Esophagus (tissue), 2 donors: ENCODE results near the gene KRT37. TPM values are rescaled to one million over a fixed set of nuclear protein-coding genes. Genes with fewer than 3 reads are reported as not detected.
A peak's percentile ranks its signal among the peaks of the same experiment; 100 is the strongest.

ENCODE experiments used
- H3K27ac ChIP-seq, 2 donors: one replicate each; pipeline ENCODE4 v1.5.1; 2013; ENCODE audit warnings: low read depth in 2 of 2, mild to moderate bottlenecking in 2 of 2, inconsistent platforms in 1 of 2, low read length in 1 of 2, moderate library complexity in 1 of 2
- H3K27me3 ChIP-seq, 2 donors: one replicate each; pipeline ENCODE4 v1.6.1; 2013; ENCODE audit warnings: low read length in 2 of 2, control low read depth in 1 of 2, mild to moderate bottlenecking in 1 of 2; ENCODE audit not compliant: insufficient read depth in 2 of 2, control insufficient read depth in 1 of 2
- H3K36me3 ChIP-seq, 2 donors: one replicate each; pipeline ENCODE4 v1.6.1; 2013; ENCODE audit warnings: low read length in 1 of 2; ENCODE audit not compliant: control insufficient read depth in 2 of 2, insufficient read depth in 2 of 2
- H3K4me1 ChIP-seq, 2 donors: one replicate each; pipeline ENCODE4 v1.6.1; 2013; ENCODE audit warnings: low read length in 1 of 2; ENCODE audit not compliant: control insufficient read depth in 2 of 2, insufficient read depth in 2 of 2
- H3K4me3 ChIP-seq, 2 donors: one replicate each; pipeline ENCODE4 v1.5.1; 2013; ENCODE audit warnings: low read length in 2 of 2, mild to moderate bottlenecking in 2 of 2, low read depth in 1 of 2, moderate library complexity in 1 of 2
- H3K9me3 ChIP-seq, 2 donors: one replicate each; pipeline ENCODE4 v1.6.1; 2013; ENCODE audit warnings: mild to moderate bottlenecking in 2 of 2, low read depth in 1 of 2, low read length in 1 of 2, moderate library complexity in 1 of 2; ENCODE audit not compliant: control insufficient read depth in 2 of 2, insufficient read depth in 1 of 2
- WGBS, 2 donors: extraction: QIAGEN DNeasy Blood & Tissue Kit; methylation state at CpG; one replicate each; pipeline ENCODE4 v1.1.7; 2013; 5-methylcytosine and 5-hydroxymethylcytosine counted together
- polyA plus RNA-seq, 2 donors: library from polyadenylated mRNA; stranded (reverse); fragments of 200-250 nt; gene quantifications; one replicate each; pipeline ENCODE4 v1.2.3, GENCODE V29; 2013
- donor health status: healthy with polysubstance abuse.
- donor health status: Bipolar disorder and iron deficiency.

KRT37 gene
- not detected for polyA plus RNA-seq

DNA sequence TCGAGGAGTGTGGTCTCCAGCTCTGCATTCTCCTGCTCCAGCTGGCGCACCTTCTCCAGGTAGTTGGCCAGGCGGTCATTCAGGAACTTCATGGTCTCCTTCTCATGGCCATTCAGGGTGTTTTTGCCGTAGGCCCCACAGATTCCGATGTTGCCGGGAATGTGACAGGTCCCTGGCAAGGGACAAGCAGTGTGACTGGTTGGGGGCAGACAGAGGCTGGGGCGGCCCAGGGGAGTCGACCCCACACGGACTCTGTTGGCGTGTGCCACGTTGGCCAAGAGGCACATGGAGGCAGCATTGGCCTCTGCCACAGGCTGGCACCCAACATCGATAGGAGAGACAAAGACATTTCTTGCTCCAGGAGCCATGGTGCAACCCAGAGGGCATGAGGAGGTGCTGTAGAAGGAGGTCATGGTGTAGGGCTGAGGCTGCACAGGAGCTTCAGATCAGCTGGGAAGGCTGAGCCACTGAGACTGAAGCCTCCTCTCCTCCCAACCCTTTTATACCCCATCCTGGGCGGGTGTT, at the start of gene KRT37:
Gene KRT37 (minus strand): TSS at position 475 of the 525 bp plus-strand sequence. CDS start 62 bp downstream, at position 413.
- Histone ChIP-seq H3K4me1 (peaks cover 0 to 12% of the 10 kb centered on the region in 2 donors), H3K9me3 (no peaks in the 10 kb centered on the region), H3K36me3 (no peaks in the 10 kb centered on the region), H3K27me3 (no peaks in the 10 kb centered on the region), H3K4me3 (no peak within 1 kb of the TSS), H3K27ac (no peak within 1 kb of the TSS)
- 88 to 93% methylated on average over 13 of the region's 13 CpGs for WGBS, 2 donors

DNA sequence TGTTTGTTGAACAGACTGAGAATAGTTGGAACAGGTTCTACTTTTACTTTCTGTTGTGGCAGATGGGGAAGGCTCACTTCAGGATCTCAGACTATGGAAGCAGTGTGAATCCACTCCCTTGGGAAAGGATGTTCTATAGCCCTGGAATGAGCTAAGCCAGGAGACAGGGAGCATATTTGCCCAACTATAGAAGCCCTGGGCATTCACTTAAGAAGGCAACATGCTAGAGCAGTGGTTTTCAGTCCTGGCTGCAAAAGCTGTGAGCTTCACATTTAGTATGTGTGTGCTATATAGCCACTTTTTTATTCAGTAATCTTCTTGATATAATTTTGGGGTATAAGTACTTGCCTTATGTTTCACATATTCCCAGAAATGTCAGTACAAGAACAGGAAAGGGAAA, 44.0 kb upstream of the KRT37 start:
- Histone ChIP-seq H3K9me3 (no peaks in the 10 kb centered on the region), H3K4me3 (no peak overlapping the region), H3K27ac (no peak overlapping the region), H3K36me3 (no peaks in the 10 kb centered on the region), H3K27me3 (no peaks in the 10 kb centered on the region), H3K4me1 (peaks cover 10 to 18% of the 10 kb centered on the region in 2 donors)

DNA sequence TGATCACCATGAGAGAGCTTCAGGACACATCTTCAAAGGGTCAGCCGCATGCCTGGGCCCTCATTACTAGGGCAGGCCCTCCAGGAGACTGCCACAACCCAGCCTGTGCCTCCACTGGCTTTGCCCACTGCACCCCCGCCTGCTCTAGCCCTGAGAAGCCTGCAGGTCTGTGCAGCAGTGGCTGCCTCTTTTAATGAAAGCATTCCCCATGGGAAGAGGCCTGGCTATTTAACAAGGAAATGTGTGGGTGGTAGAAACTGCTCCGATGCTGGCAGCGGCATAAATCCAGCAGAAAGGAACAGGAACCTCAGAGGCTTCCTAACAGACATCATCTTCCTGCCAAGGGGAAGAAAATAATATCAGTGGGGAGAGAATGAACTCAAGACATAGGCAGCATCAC, 43.2 kb upstream of the KRT37 start:
- no peaks in the 10 kb centered on the region for H3K36me3 ChIP-seq
- H3K4me3 ChIP-seq, result no peak overlapping the region
- no peaks in the 10 kb centered on the region for H3K27me3 ChIP-seq
- peaks cover 10 to 18% of the 10 kb centered on the region in 2 donors for H3K4me1 ChIP-seq
- peak overlapping the region in 1 of 2 donors; percentile 26 for H3K27ac ChIP-seq
- H3K9me3 ChIP-seq, result no peaks in the 10 kb centered on the region
- 38 to 61% methylated on average over 4 of the region's 4 CpGs for WGBS, 2 donors

DNA sequence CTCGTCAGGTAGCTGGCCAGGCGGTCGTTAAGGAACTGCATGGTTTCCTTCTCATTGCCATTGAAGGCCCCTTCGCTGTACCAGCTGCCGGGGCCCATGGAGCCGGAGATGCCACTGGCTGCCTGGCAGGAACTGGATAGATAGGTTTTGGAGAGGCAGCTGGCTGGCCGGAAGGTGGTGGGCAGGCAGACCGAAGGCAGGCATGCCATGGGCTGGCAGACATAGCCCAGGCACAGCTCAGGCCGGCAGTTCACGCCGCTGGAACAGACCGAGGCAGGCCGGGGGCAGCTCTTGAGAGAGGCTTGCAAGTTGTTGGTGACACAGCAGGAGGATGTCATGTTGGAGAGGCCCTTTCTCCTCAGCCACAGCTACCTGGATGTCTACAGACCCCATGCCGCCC, 42.6 kb upstream of the KRT37 start, which contains the start of gene KRT32:
Gene KRT32 (minus strand): TSS at position 399 of the 400 bp plus-strand sequence. CDS start 61 bp downstream, at position 338.
- Histone ChIP-seq H3K4me1 (peaks cover 10 to 18% of the 10 kb centered on the region in 2 donors), H3K9me3 (no peaks in the 10 kb centered on the region), H3K27ac (peak within 1 kb of the TSS; percentile 5 to 61), H3K36me3 (no peaks in the 10 kb centered on the region), H3K4me3 (no peak within 1 kb of the TSS), H3K27me3 (no peaks in the 10 kb centered on the region)
- 71 to 72% methylated on average over 14 of the region's 14 CpGs for WGBS, 2 donors

DNA sequence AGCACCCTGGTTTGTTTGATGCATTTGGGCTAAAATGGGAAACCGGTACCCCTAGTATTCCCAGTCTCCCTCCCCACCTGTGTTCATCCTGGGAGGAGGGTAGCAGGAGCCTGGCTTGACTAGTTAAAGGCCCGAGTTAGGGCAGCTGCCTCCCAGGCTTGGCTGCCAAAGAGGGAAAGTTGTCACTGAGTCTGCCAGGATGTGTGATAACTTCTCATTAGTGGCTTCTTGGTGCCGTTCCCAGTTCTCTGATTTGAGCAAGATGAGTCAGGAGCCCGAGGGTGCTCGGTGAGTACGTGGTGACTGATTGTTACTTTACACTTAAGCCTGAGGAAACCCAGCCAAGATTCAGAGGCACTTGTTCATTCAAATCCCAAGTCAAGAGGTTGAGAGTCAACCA, 40.3 kb upstream of the KRT37 start:
- WGBS, 2 donors, result 17 to 37% methylated on average over 6 of the region's 6 CpGs
- Histone ChIP-seq H3K36me3 (no peaks in the 10 kb centered on the region), H3K9me3 (no peaks in the 10 kb centered on the region), H3K4me3 (no peak overlapping the region), H3K27ac (peak overlapping the region in 1 of 2 donors; percentile 50), H3K27me3 (no peaks in the 10 kb centered on the region), H3K4me1 (peaks cover 10 to 24% of the 10 kb centered on the region in 2 donors)

DNA sequence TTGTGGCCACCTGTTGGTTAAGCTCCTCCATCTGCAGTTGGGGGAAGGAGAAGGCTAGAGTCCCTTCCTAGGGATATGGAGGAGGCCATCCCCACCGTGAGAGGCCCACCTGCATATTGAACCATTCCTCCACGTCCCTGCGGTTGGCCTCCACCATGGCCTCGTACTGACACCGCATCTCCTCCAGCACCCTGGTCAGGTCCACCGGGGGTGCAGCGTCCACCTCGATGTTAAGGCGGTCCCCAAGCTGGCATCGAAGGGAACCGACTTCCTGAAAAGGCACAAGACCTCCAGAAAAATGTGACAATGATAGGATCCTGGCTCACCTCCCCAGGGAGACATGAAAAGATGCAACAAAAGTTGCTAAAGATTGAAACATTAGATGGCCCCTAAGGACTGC, 39.8 kb upstream of the KRT37 start:
- H3K36me3 ChIP-seq, result no peaks in the 10 kb centered on the region
- 85% methylated on average over 11 of the region's 11 CpGs for WGBS, 2 donors
- H3K9me3 ChIP-seq, result no peaks in the 10 kb centered on the region
- no peaks in the 10 kb centered on the region for H3K27me3 ChIP-seq
- H3K27ac ChIP-seq, result peak overlapping the region in 1 of 2 donors; percentile 50
- peaks cover 10 to 24% of the 10 kb centered on the region in 2 donors for H3K4me1 ChIP-seq
- no peak overlapping the region for H3K4me3 ChIP-seq

DNA sequence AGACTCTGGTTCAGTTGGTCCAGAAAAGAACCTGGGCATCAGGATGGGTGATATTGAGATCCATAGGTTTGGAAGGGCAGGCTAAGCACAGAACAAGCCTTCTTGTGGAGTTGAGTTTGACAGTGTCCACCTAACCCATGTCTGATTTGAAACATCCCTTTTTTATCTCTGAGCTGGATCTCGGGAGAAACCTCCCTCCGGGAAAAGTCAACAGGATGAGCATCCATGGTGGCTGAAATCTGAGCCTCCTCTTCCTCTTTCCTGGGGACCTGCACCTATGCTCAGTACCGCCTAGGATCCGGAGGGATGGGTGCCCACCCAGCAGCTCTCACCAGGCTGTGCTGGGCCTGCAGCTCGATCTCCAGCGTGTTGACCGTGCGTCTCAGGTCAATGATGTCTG, 39.4 kb upstream of the KRT37 start:
- Histone ChIP-seq H3K27ac (no peak overlapping the region), H3K9me3 (no peaks in the 10 kb centered on the region), H3K4me3 (no peak overlapping the region), H3K4me1 (peaks cover 10 to 24% of the 10 kb centered on the region in 2 donors), H3K27me3 (no peaks in the 10 kb centered on the region), H3K36me3 (no peaks in the 10 kb centered on the region)
- 90 to 92% methylated on average over 8 of the region's 8 CpGs for WGBS, 2 donors

DNA sequence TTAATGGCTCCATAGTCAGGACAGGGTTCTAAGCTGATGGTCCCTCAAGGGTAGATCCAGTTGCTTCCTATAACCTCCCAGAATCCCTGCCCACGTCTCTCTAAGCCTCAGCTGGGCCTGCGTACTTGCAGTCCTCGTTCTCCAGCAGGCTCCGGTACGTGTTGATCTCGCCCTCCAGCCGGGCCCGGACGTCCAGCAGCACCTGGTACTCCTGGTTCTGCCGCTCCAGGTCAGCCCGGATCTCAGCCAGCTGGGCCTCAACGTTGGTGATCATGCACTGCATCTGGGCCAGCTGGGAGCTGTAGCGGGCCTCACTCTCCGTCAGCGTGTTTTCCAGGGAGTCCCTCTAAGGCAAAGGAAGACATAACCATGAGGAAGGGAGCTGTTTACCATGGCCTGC, 38.3 kb upstream of the KRT37 start:
- peaks cover 10 to 24% of the 10 kb centered on the region in 2 donors for H3K4me1 ChIP-seq
- H3K27ac ChIP-seq, result no peak overlapping the region

DNA sequence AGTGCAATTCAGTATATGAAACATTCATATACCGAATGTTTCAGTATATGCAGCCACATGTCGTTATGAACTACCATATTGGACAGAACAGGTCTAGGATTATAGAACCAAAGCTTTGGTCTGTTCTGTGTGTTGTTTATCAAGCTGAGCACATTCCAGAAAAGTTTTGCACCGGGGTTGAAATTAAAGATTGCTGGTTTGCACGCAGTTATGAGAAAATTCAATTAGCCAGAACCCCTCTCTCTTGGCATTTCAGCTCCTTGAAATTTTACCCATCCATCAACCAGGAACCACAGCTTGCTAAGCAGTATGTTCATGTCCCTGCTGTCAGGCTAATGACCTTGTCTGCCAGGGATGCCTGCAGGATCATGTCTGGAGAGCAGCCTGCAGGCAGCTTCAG, 33.3 kb upstream of the KRT37 start:
- no peaks in the 10 kb centered on the region for H3K27me3 ChIP-seq
- H3K36me3 ChIP-seq, result no peaks in the 10 kb centered on the region
- 40 to 56% methylated on average over 4 of the region's 4 CpGs for WGBS, 2 donors
- no peaks in the 10 kb centered on the region for H3K9me3 ChIP-seq
- H3K4me3 ChIP-seq, result no peak overlapping the region
- peaks cover 0 to 7% of the 10 kb centered on the region in 2 donors for H3K4me1 ChIP-seq
- peak overlapping the region in 1 of 2 donors; percentile 1 for H3K27ac ChIP-seq

More for the DNA sequence above, 38.3 kb upstream of the KRT37 start:
- WGBS, 2 donors, result 63 to 66% methylated on average over 15 of the region's 15 CpGs
- Histone ChIP-seq H3K9me3 (no peaks in the 10 kb centered on the region), H3K36me3 (no peaks in the 10 kb centered on the region), H3K4me3 (no peak overlapping the region), H3K27me3 (no peaks in the 10 kb centered on the region)

DNA sequence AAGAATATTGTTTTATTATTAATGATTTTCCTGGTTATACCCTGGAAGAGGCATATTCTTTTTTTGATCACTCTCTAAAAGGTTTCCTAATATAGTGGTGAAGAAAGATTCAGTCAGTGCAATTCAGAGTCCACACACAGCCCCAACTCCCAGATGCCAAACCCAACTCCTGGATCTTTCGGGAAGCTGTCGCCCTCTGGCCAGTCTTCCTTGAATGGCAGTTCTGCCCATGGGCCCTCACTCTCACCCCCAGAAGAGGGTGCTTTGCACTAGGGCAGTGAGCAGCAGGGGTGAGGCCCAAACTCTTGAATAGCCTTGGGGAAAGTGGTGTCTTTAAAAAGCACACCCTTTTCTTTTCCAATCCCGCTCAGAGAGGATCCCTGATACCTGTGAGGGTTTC, 31.8 kb upstream of the KRT37 start:
- WGBS, 2 donors, result 58% methylated on average over 3 of the region's 3 CpGs
- Histone ChIP-seq H3K36me3 (no peaks in the 10 kb centered on the region), H3K27ac (peak overlapping the region in 1 of 2 donors; percentile 37), H3K9me3 (no peaks in the 10 kb centered on the region), H3K4me1 (peaks cover 0 to 7% of the 10 kb centered on the region in 2 donors), H3K27me3 (no peaks in the 10 kb centered on the region), H3K4me3 (no peak overlapping the region)
